ENCODE data around the gene ADPRH. TPM values are rescaled to one million over a fixed set of nuclear protein-coding genes. Genes with fewer than 3 reads are reported as not detected.

The ADPRH gene
- total and polyA plus RNA-seq, 11 donors = 5.0 to 17.5 (median 11.5) TPM

DNA sequence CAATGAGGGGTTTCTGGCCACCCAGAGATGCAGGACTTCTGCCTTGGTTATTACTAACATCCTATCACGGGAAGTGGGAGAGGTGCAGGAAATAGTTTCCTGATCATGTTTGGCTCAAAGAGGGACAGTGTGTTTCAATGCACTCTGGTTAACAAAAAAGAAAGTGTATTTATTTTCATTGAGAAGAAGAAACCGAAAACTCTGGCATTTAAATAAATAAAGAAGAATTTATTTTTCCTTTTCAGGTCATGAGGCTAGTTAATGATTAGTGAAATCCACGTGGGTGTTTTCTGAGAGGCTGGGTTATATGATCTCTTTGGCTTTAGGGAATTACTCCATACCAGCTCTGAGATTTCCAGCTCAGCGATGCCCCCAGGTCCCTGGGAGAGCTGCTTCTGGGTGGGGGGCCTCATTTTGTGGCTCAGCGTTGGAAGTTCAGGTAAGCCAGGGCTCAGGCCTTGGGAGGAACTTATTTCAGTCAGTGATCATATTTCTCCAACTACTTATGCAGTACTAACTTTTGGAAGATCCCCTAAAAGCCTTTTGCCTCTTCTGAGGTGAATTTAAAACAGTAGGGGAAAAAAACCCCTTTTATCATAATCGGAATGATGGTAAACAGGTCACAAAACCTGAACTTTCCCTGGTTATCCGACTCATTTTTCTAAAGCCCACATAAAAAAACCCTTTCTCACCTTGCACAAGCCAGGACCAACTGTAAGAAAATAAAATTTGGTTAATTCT is 18.4 kb downstream of the ADPRH start, which contains the start of gene PLA1A:
PLA1A (plus strand) TSS at position 338 of the 741 bp plus-strand sequence; CDS start at position 367, 29 bp downstream.
- no peak for DNase-seq
- Histone ChIP-seq H3K9me3 (no peaks in the 10 kb centered on the region), H3K27me3 (no peaks in the 10 kb centered on the region), H3K27ac (peak within 1 kb of the TSS; percentile 59 to 85 (median 82)), H3K4me1 (peaks cover 3 to 71% (median 54%) of the 10 kb centered on the region in 12 donors), H3K36me3 (no peaks in the 10 kb centered on the region), H3K4me3 (peak within 1 kb of the TSS in 1 of 12 donors; percentile 18)
- intact Hi-C loops (cut with DNase I) = loop anchor here in 2 of 10 donors (5.0 kb wide), 2 partner anchors 40 to 80 kb away; partner anchors contain the start of gene COX17 (in 2 of the 2)
- peak in 3 of 4 donors; percentile 11 to 75 (median 15) for ATAC-seq
- WGBS, 4 donors = 63 to 68% (median 64%) methylated on average over 7 of the region's 7 CpGs
- no peak for TF ChIP-seq CTCF (IDR thresholded peaks at IDR 0.05)
- TF ChIP-seq POLR2A (IDR thresholded peaks at IDR 0.05) = peak in 1 of 2 donors; percentile 29

- TF ChIP-seq CTCF (IDR thresholded peaks at IDR 0.05) (no peak), POLR2A (IDR thresholded peaks at IDR 0.05) (no peak)
- Histone ChIP-seq H3K27ac (peak overlapping the region in 11 of 12 donors; percentile 59 to 85 (median 81)), H3K4me1 (peaks cover 3 to 80% (median 60%) of the 10 kb centered on the region in 12 donors), H3K27me3 (no peaks in the 10 kb centered on the region), H3K9me3 (no peaks in the 10 kb centered on the region), H3K36me3 (no peaks in the 10 kb centered on the region), H3K4me3 (peak overlapping the region in 1 of 12 donors; percentile 18)
- intact Hi-C loops (cut with DNase I) = loop anchor here in 2 of 10 donors (5.0 kb wide), 2 partner anchors 39 to 79 kb away; partner anchors contain the start of gene COX17 (in 2 of the 2)
- peak in 1 of 4 donors; percentile 4 for ATAC-seq
- DNase-seq = no peak
- 73 to 86% (median 75%) methylated on average over 1 of the region's 1 CpG for WGBS, 4 donors
Observed at GRCh38 chr3:119598410-119599098, 19.3 kb downstream of the ADPRH start.

GRCh38 chr3:119599558-119600174 is 20.4 kb downstream of the ADPRH start:
- DNase-seq (no peak), ATAC-seq (no peak)
- TF ChIP-seq POLR2A (IDR thresholded peaks at IDR 0.05) = no peak
- no peak for TF ChIP-seq CTCF (IDR thresholded peaks at IDR 0.05)
- Histone ChIP-seq H3K36me3 (no peaks in the 10 kb centered on the region), H3K4me3 (peak overlapping the region in 1 of 12 donors; percentile 15), H3K4me1 (peaks cover 3 to 85% (median 60%) of the 10 kb centered on the region in 12 donors), H3K27ac (peak overlapping the region in 11 of 12 donors; percentile 48 to 85 (median 81)), H3K9me3 (no peaks in the 10 kb centered on the region), H3K27me3 (no peaks in the 10 kb centered on the region)
- intact Hi-C loops (cut with DNase I) = loop anchor here in 7 of 10 donors (2.0 to 5.0 kb wide), 5 partner anchors 35 to 81 kb away; partner anchors contain the start of gene COX17 (in 3 of the 7)
- WGBS, 4 donors = 78 to 82% (median 82%) methylated on average over 6 of the region's 6 CpGs
